Measurements from ENCODE around the gene ZBTB48. TPM values are rescaled to one million over a fixed set of nuclear protein-coding genes. Genes with fewer than 3 reads are reported as not detected.
"Not testable (repeated sequence)": the region's sequence is repeated elsewhere in the genome, so short reads cannot be mapped to it uniquely, and the experiment has no call there.

Gene ZBTB48
- total RNA-seq, 1 donor from 2014 or later: 106 TPM

DNA sequence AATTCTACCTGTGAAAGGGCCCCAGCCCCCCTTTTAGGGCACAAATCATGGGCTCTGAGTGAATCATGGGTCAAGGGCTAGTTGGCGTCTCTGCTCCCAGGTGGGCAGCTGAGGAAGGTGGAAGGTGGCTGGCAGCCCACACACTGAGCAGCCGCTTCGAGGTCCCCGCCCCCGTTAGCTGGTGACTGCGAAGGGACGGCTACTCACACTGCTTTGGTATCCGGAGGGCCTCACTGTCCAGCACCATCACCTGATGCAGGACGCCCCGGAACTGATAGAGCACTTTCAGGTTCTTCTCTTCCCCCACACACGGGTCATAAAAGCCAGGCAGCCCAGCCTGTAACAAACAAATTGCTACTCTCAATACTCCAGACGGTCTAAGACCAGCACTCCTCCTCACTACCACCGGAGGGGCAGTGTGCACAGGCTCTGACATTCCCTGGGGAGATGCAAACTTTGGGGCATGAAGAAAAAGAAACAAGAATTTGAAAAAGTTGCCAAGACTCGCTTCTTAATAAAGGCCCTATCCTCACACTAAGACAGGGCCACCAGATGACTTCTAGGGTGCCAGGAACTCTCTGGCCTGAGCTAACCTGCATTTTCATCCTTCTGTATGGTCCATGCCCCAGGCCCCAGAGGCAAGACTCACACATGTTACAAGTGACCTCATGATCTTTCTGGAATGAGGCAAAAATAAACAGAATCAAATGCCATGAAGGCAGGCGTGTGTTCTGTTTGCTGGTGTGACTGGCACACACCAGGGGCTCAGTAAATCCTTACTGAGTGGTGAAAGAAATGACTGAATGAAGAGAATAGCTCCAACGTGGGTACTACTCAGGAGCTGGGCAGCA lies 56.3 kb downstream of the ZBTB48 start:
- Histone ChIP-seq H3K36me3 (peaks cover 42 to 78% of the 10 kb centered on the region in 2 donors), H3K9me3 (no peaks in the 10 kb centered on the region), H3K27me3 (no peaks in the 10 kb centered on the region), H3K4me1 (peaks cover 2 to 13% of the 10 kb centered on the region in 2 donors), H3K27ac (peak overlapping the region in 1 of 2 donors; percentile 94), H3K4me3 (no peak overlapping the region)
- DNase-seq (ENCODE audit: low spot score in 2 of 2): no peak
- intact Hi-C loops (cut with DNase I): no loop called here
- TF ChIP-seq, protein P1, sequence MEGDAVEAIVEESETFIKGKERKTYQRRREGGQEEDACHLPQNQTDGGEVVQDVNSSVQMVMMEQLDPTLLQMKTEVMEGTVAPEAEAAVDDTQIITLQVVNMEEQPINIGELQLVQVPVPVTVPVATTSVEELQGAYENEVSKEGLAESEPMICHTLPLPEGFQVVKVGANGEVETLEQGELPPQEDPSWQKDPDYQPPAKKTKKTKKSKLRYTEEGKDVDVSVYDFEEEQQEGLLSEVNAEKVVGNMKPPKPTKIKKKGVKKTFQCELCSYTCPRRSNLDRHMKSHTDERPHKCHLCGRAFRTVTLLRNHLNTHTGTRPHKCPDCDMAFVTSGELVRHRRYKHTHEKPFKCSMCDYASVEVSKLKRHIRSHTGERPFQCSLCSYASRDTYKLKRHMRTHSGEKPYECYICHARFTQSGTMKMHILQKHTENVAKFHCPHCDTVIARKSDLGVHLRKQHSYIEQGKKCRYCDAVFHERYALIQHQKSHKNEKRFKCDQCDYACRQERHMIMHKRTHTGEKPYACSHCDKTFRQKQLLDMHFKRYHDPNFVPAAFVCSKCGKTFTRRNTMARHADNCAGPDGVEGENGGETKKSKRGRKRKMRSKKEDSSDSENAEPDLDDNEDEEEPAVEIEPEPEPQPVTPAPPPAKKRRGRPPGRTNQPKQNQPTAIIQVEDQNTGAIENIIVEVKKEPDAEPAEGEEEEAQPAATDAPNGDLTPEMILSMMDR (IDR thresholded peaks at IDR 0.05): no peak

DNA sequence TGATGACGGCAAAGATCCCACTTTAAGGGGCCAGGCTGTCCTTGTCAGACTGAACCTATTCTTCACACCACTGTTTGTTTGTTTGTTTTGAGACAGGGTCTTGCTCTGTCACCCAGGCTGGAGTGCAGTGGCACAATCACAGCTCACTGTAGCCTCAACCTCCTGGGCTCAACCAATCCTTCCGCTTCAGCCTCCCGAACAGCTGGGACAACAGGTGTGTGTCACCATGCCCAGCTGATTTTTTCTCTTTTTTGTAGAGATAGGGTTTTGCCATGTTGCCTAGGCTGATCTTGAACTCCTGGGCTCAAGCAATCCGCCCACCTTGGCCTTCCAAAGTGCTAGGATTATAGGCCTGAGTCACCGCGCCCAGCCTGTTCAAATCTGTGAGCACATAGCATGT lies 57.0 kb downstream of the ZBTB48 start:
- Histone ChIP-seq H3K36me3 (peaks cover 37 to 79% of the 10 kb centered on the region in 2 donors), H3K4me1 (peaks cover 2 to 13% of the 10 kb centered on the region in 2 donors), H3K27ac (peak overlapping the region; percentile 80 to 94)
- H3K4me3 ChIP-seq; H3K9me3 ChIP-seq; H3K27me3 ChIP-seq; intact Hi-C loops (cut with DNase I); DNase-seq (ENCODE audit: low spot score in 2 of 2): not testable (repeated sequence)

DNA sequence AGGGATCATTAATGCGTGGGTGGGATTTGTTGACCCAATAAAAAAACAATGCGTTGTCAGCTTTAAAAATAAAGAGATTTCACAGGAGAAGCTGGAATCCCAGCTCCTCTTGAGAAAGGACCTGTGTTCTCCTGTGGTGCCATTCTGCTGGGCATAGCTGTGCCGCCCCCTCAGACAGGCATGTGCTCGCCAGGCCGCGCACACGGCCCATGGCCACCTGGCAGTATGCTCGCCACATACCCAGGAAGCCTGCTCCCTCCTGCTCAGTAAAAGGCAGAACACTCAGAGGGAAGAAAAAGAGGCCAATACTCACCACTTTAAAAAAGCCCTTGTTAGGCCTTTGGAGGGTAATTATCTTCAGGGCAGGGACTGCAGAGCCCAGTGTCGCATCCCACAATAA lies 58.0 kb downstream of the ZBTB48 start:
- H3K27me3 ChIP-seq: no peaks in the 10 kb centered on the region
- no peaks in the 10 kb centered on the region for H3K9me3 ChIP-seq
- H3K27ac ChIP-seq: peak overlapping the region; percentile 80 to 94
- no peak for DNase-seq (ENCODE audit: low spot score in 2 of 2)
- intact Hi-C loops (cut with DNase I): loop anchor here (1.0 to 2.0 kb wide), 3 partner anchors 36 to 83 kb away; partner anchors contain the start of genes NOL9 and TAS1R1
- peaks cover 2 to 13% of the 10 kb centered on the region in 2 donors for H3K4me1 ChIP-seq
- TF ChIP-seq, protein P1 (IDR thresholded peaks at IDR 0.05): no peak
- peak overlapping the region in 1 of 2 donors; percentile 44 for H3K4me3 ChIP-seq
- H3K36me3 ChIP-seq: peaks cover 37 to 81% of the 10 kb centered on the region in 2 donors

DNA sequence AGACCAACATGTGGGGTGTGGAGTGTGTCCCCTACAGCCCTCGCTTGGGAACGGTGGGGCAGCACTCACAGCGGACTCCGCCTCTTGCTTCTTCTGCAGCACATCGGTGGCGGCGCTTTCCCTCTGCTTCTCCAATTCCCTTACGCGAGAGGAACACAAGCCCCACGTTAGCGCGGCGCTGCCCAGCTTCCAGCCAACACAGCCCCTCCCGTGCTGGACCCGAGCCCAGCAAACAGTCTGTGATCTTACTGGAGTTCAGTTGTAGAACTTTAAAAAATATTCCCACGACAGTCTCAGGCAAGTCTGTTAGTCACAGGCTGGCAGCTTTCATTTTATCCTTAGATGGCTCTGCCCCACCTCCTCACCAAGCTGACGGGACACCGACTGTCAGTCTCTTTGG lies 58.4 kb downstream of the ZBTB48 start:
- H3K4me3 ChIP-seq: peak overlapping the region in 1 of 2 donors; percentile 44
- peak; percentile 82 to 96 for DNase-seq (ENCODE audit: low spot score in 2 of 2)
- peak overlapping the region; percentile 80 to 94 for H3K27ac ChIP-seq
- H3K27me3 ChIP-seq: no peaks in the 10 kb centered on the region
- TF ChIP-seq, protein P1 (IDR thresholded peaks at IDR 0.05): no peak
- peaks cover 2 to 13% of the 10 kb centered on the region in 2 donors for H3K4me1 ChIP-seq
- intact Hi-C loops (cut with DNase I): loop anchor here (1.0 to 2.0 kb wide), 3 partner anchors 37 to 83 kb away; partner anchors contain the start of genes NOL9 and TAS1R1
- peaks cover 32 to 80% of the 10 kb centered on the region in 2 donors for H3K36me3 ChIP-seq
- H3K9me3 ChIP-seq: no peaks in the 10 kb centered on the region

Other genes starting within 250 kb of the ZBTB48 start
- 16.1 TPM for gene ACOT7, start 186.2 kb upstream of the ZBTB48 start, total RNA-seq
- gene HES2, start 160.1 kb upstream of the ZBTB48 start, total RNA-seq: not detected
- 2.2 TPM for gene ESPN, start 155.2 kb upstream of the ZBTB48 start, total RNA-seq
- gene TNFRSF25, start 113.8 kb upstream of the ZBTB48 start, total RNA-seq: 18.0 TPM
- gene PLEKHG5, start 88.3 kb upstream of the ZBTB48 start, total RNA-seq: 11.4 TPM
- 31.0 TPM for gene NOL9, start 25.5 kb upstream of the ZBTB48 start, total RNA-seq
- not detected for gene TAS1R1, start 24.7 kb upstream of the ZBTB48 start, total RNA-seq
- 147 TPM for gene KLHL21, start 22.9 kb downstream of the ZBTB48 start, total RNA-seq
- 1.5 TPM for gene PHF13, start 33.7 kb downstream of the ZBTB48 start, total RNA-seq
- gene THAP3, start 44.9 kb downstream of the ZBTB48 start, total RNA-seq: 9.3 TPM
- gene DNAJC11, start 121.8 kb downstream of the ZBTB48 start, total RNA-seq: 12.9 TPM
- 53.3 TPM for gene CAMTA1, start 205.5 kb downstream of the ZBTB48 start, total RNA-seq

All from ascending aorta (tissue), 2 donors.